ENCODE measurements around the gene MTSS2. TPM values are rescaled to one million over a fixed set of nuclear protein-coding genes. Genes with fewer than 3 reads are reported as not detected.

The MTSS2 gene
- total RNA-seq, 1 donor, result 24.0 TPM

GRCh38 chr16:70670175-70670574 lies 15.7 kb downstream of the MTSS2 start:
- DNase-seq (ENCODE audit: low read depth), result no peak
- TF ChIP-seq CTCF (IDR thresholded peaks at IDR 0.05; ENCODE audit: insufficient read depth, low read length), result no peak

GRCh38 chr16:70665806-70666735 lies 19.8 kb downstream of the MTSS2 start:
- TF ChIP-seq CTCF (IDR thresholded peaks at IDR 0.05; ENCODE audit: insufficient read depth, low read length), result no peak
- H3K4me3 ChIP-seq (ENCODE audit: low read depth, low read length), result no peak overlapping the region
- DNase-seq (ENCODE audit: low read depth), result no peak

More at GRCh38 chr16:70670175-70670574, 15.7 kb downstream of the MTSS2 start:
- H3K4me3 ChIP-seq (ENCODE audit: low read depth, low read length), result no peak overlapping the region

GRCh38 chr16:70665113-70665694 lies 20.6 kb downstream of the MTSS2 start:
- no peak for TF ChIP-seq CTCF (IDR thresholded peaks at IDR 0.05; ENCODE audit: insufficient read depth, low read length)
- no peak for DNase-seq (ENCODE audit: low read depth)
- H3K4me3 ChIP-seq (ENCODE audit: low read depth, low read length), result no peak overlapping the region

GRCh38 chr16:70664325-70665112 lies 21.3 kb downstream of the MTSS2 start:
- no peak for TF ChIP-seq CTCF (IDR thresholded peaks at IDR 0.05; ENCODE audit: insufficient read depth, low read length)
- no peak for DNase-seq (ENCODE audit: low read depth)
- H3K4me3 ChIP-seq (ENCODE audit: low read depth, low read length), result no peak overlapping the region

- H3K4me3 ChIP-seq (ENCODE audit: low read depth, low read length), result no peak overlapping the region
- no peak for DNase-seq (ENCODE audit: low read depth)
- no peak for TF ChIP-seq CTCF (IDR thresholded peaks at IDR 0.05; ENCODE audit: insufficient read depth, low read length)
Measured at GRCh38 chr16:70663524-70664324, 22.1 kb downstream of the MTSS2 start.

GRCh38 chr16:70662991-70663523 lies 22.8 kb downstream of the MTSS2 start:
- H3K4me3 ChIP-seq (ENCODE audit: low read depth, low read length), result no peak overlapping the region
- DNase-seq (ENCODE audit: low read depth), result no peak
- no peak for TF ChIP-seq CTCF (IDR thresholded peaks at IDR 0.05; ENCODE audit: insufficient read depth, low read length)
